ENCODE data around the gene SRPX.

- TF ChIP-seq CTCF (conservative IDR thresholded peaks at IDR 0.05) (no peak), ZFX (IDR thresholded peaks at IDR 0.05) (no peak)
These were observed 112.3 kb downstream of the SRPX start for GRCh38 chrX:38108364-38108763.
